HG03097 (cell line): Measurements from ENCODE around the gene MYCN.

ENCODE experiments used
- ATAC-seq: cut with Tn5 transposase; IDR thresholded peaks from one replicate; pipeline ENCODE4 v1.9.1; 2021; ENCODE audit not compliant: unreplicated experiment, low FRiP score

The MYCN gene

GRCh38 chr2:15992457-15993231, 52.3 kb downstream of the MYCN start:
- ATAC-seq: no peak

GRCh38 chr2:15993232-15993610, 52.9 kb downstream of the MYCN start:
- ATAC-seq: no peak

GRCh38 chr2:15993666-15994065, 53.3 kb downstream of the MYCN start:
- no peak for ATAC-seq

GRCh38 chr2:15995603-15996002, 55.3 kb downstream of the MYCN start:
- ATAC-seq: no peak
